Activated naive CD8-positive, alpha-beta T cell treated with anti-CD3 and anti-CD28 coated beads, Interleukin-2, amount 10 ng/mL, durations not matched to agents 7 days and 5 days (primary cell): ENCODE results near the gene TNK1. TPM values are rescaled to one million over a fixed set of nuclear protein-coding genes. Genes with fewer than 3 reads are reported as not detected.
A peak's percentile ranks its signal among the peaks of the same experiment; 100 is the strongest.

Source experiments
- ATAC-seq: fragments of 150-1000 bp; cut with Tn5 transposase; one replicate; pipeline ENCODE4 v1.10.0; 2021; ENCODE audit warnings: low read depth, moderate library complexity
- POLR2A ChIA-PET: fragments of 350-600 bp; sonication (Branson Sonifier 250); formaldehyde crosslinking; loops from one replicate; lab custom pipeline; 2021; ENCODE audit warnings: antibody characterized with exemption; lab: Charles Lee
- DNase-seq: peaks from one replicate; pipeline ENCODE4 v3.0.0; 2021
- H3K27ac Mint-ChIP-seq: one replicate; pipeline ENCODE4 v1.8.0; 2022; ENCODE audit warnings: mild to moderate bottlenecking, mixed read lengths
- H3K27me3 Mint-ChIP-seq: one replicate; pipeline ENCODE4 v1.8.0; 2022; ENCODE audit warnings: mild to moderate bottlenecking, moderate library complexity, mixed read lengths
- H3K36me3 Mint-ChIP-seq: one replicate; pipeline ENCODE4 v1.8.0; 2021; ENCODE audit warnings: mild to moderate bottlenecking, mixed read lengths
- H3K4me1 Mint-ChIP-seq: one replicate; pipeline ENCODE4 v1.8.0; 2021; ENCODE audit warnings: mixed read lengths
- H3K4me3 Mint-ChIP-seq: one replicate; pipeline ENCODE4 v1.8.0; 2022; ENCODE audit warnings: mild to moderate bottlenecking, moderate library complexity, mixed read lengths
- H3K9me3 Mint-ChIP-seq: one replicate; pipeline ENCODE4 v1.8.0; 2021; ENCODE audit warnings: mixed read lengths
- total RNA-seq, 2 experiments: library from RNA; stranded (reverse); gene quantifications; one replicate each; pipeline ENCODE4 v1.2.3, GENCODE V29; 2021

TNK1 gene
- total RNA-seq, 2 experiments from 2014 or later = 5.2 to 6.5 TPM

GRCh38 chr17:7438656-7439460, 58.0 kb downstream of the TNK1 start:
- peak overlapping the region; percentile 96 for H3K4me3 Mint-ChIP-seq
- POLR2A ChIA-PET = interaction anchor here (0.8 to 7.9 kb wide), 16 partner anchors 8 to 150 kb away, joined by 3 to 66 read pairs (median 5); partner anchors contain the start of genes ACAP1, CD68, POLR2A and SLC35G6
- no peaks in the 10 kb centered on the region for H3K9me3 Mint-ChIP-seq
- no peak for ATAC-seq
- peaks cover 6% of the 10 kb centered on the region for H3K27me3 Mint-ChIP-seq
- peak overlapping the region; percentile 53 for H3K27ac Mint-ChIP-seq
- H3K4me1 Mint-ChIP-seq = peaks cover 24% of the 10 kb centered on the region
- DNase-seq = no peak
- H3K36me3 Mint-ChIP-seq = peaks cover 16% of the 10 kb centered on the region

Other genes with a start within 250 kb of the TNK1 start
- gene ASGR1, start 201.7 kb upstream of the TNK1 start, total RNA-seq = 1 to 10 TPM; 1.1 to 1.5 TPM
- 10 to 100 TPM; 21.2 to 22.4 TPM for gene DLG4, start 161.3 kb upstream of the TNK1 start, total RNA-seq
- 100 to 1,000 TPM; 417 to 434 TPM for gene ACADVL, start 161.2 kb upstream of the TNK1 start, total RNA-seq
- 10 to 100 TPM; 62.1 to 67.3 TPM for gene DVL2, start 146.6 kb upstream of the TNK1 start, total RNA-seq
- 10 to 100 TPM; 49.9 to 50.4 TPM for gene PHF23, start 141.6 kb upstream of the TNK1 start, total RNA-seq
- 100 to 1,000 TPM; 244 to 251 TPM for gene GABARAP, start 138.6 kb upstream of the TNK1 start, total RNA-seq
- 100 to 1,000 TPM; 157 to 160 TPM for gene CTDNEP1, start 129.4 kb upstream of the TNK1 start, total RNA-seq
- gene ELP5, start 128.9 kb upstream of the TNK1 start, total RNA-seq = 10 to 100 TPM; 49.5 to 52.0 TPM
- 1 to 10 TPM; 1.7 to 2.6 TPM for gene CLDN7, start 118.6 kb upstream of the TNK1 start, total RNA-seq
- gene SLC2A4, start 99.4 kb upstream of the TNK1 start, total RNA-seq = not detected
- 1 to 10 TPM in 1 of 2 experiments, under 1 TPM in 1; 0.37 to 1.2 TPM for gene YBX2, start 86.5 kb upstream of the TNK1 start, total RNA-seq
- gene EIF5A, start 73.5 kb upstream of the TNK1 start, total RNA-seq = 100 to 1,000 TPM; 420 to 451 TPM
- gene GPS2, start 65.7 kb upstream of the TNK1 start, total RNA-seq = 10 to 100 TPM; 97.1 to 98.5 TPM
- 10 to 100 TPM; 53.4 to 58.6 TPM for gene NEURL4, start 51.8 kb upstream of the TNK1 start, total RNA-seq
- 100 to 1,000 TPM; 710 to 756 TPM for gene ACAP1, start 44.6 kb upstream of the TNK1 start, total RNA-seq
- 1 to 10 TPM; 8.1 to 8.7 TPM for gene KCTD11, start 28.9 kb upstream of the TNK1 start, total RNA-seq
- not detected for gene TMEM95, start 25.9 kb upstream of the TNK1 start, total RNA-seq
- 10 to 100 TPM; 79.3 to 82.1 TPM for gene PLSCR3, start 13.4 kb downstream of the TNK1 start, total RNA-seq
- gene TMEM256, start 23.0 kb downstream of the TNK1 start, total RNA-seq = 10 to 100 TPM; 52.9 to 55.6 TPM
- gene NLGN2, start 26.8 kb downstream of the TNK1 start, total RNA-seq = 1 to 10 TPM; 8.0 to 8.7 TPM
- gene SPEM1, start 39.2 kb downstream of the TNK1 start, total RNA-seq = not detected
- gene SPEM2, start 44.5 kb downstream of the TNK1 start, total RNA-seq = not detected
- gene SPEM3, start 47.8 kb downstream of the TNK1 start, total RNA-seq = not detected
- gene TMEM102, start 54.3 kb downstream of the TNK1 start, total RNA-seq = 10 to 100 TPM; 15.7 to 17.7 TPM
- 10 to 100 TPM; 25.4 to 28.5 TPM for gene FGF11, start 58.4 kb downstream of the TNK1 start, total RNA-seq
- gene CHRNB1, start 64.0 kb downstream of the TNK1 start, total RNA-seq = 10 to 100 TPM; 15.2 to 15.7 TPM
- 10 to 100 TPM; 56.0 to 58.6 TPM for gene ZBTB4, start 98.5 kb downstream of the TNK1 start, total RNA-seq
- not detected for gene SLC35G6, start 100.4 kb downstream of the TNK1 start, total RNA-seq
- 100 to 1,000 TPM; 192 to 214 TPM for gene POLR2A, start 103.3 kb downstream of the TNK1 start, total RNA-seq
- gene TNFSF12, start 168.0 kb downstream of the TNK1 start, total RNA-seq = 10 to 100 TPM; 93.0 to 95.7 TPM
- gene TNFSF13, start 177.7 kb downstream of the TNK1 start, total RNA-seq = 1 to 10 TPM; 8.2 to 8.4 TPM
- 10 to 100 TPM; 43.7 to 50.2 TPM for gene SENP3, start 180.8 kb downstream of the TNK1 start, total RNA-seq
- gene CD68, start 198.5 kb downstream of the TNK1 start, total RNA-seq = 10 to 100 TPM; 32.5 to 33.9 TPM
- 10 to 100 TPM; 50.2 TPM for gene MPDU1, start 202.8 kb downstream of the TNK1 start, total RNA-seq
- gene SOX15, start 209.0 kb downstream of the TNK1 start, total RNA-seq = under 1 TPM; 0.30 to 0.57 TPM
- gene FXR2, start 233.8 kb downstream of the TNK1 start, total RNA-seq = 10 to 100 TPM; 37.7 to 38.2 TPM
- gene SAT2, start 246.7 kb downstream of the TNK1 start, total RNA-seq = 10 to 100 TPM; 40.0 to 41.2 TPM
- not detected for gene SHBG, start 249.0 kb downstream of the TNK1 start, total RNA-seq